HEK293 (cell line): Measurements from ENCODE around the gene ADCY7.

ENCODE experiments used
- CTCF ChIA-PET: fragments of 350-600 bp; formaldehyde crosslinking; extraction: SDS; loops from one replicate; lab custom pipeline; 2021; ENCODE audit warnings: antibody characterized with exemption; lab: Yijun Ruan, JAX
- POLR2A ChIA-PET: fragments of 300-600 bp; formaldehyde crosslinking; extraction: SDS; loops from one replicate; lab custom pipeline; 2020; ENCODE audit warnings: antibody characterized with exemption, inconsistent platforms; lab: Yijun Ruan, JAX
- H3K27ac ChIP-seq: fragments of 200-500 bp; sonication (Bioruptor generic); 2 replicates; pipeline ENCODE4 v1.5.1; 2014; ENCODE audit warnings: low read depth, low read length, control low read depth, inconsistent platforms; ENCODE audit errors: extremely low read depth
- H3K36me3 ChIP-seq, 2 experiments: fragments of 200-500 bp in 1 of 2; sonication (Bioruptor generic) in 1 of 2; 1 replicate in 1 of 2; 2 replicates in 1 of 2; pipeline ENCODE4 v1.5.1; 2014 to 2017; ENCODE audit warnings: inconsistent platforms in 2 of 2, low read length in 2 of 2; ENCODE audit not compliant: control insufficient read depth in 2 of 2, insufficient read depth in 1 of 2
- H3K4me1 ChIP-seq: fragments of 200-500 bp; sonication (Bioruptor generic); 2 replicates; pipeline ENCODE4 v1.5.1; 2014; ENCODE audit warnings: mild to moderate bottlenecking, low read length, inconsistent platforms; ENCODE audit not compliant: control insufficient read depth, insufficient read depth
- H3K4me3 ChIP-seq: 2 replicates; pipeline ENCODE4 v1.5.1; 2011; ENCODE audit warnings: low read depth, mild to moderate bottlenecking, control low read depth, low read length, moderate library complexity
- H3K9me3 ChIP-seq: fragments of 200-500 bp; sonication (Bioruptor generic); 2 replicates; pipeline ENCODE4 v1.5.1; 2014; ENCODE audit warnings: low read depth, low read length, inconsistent platforms; ENCODE audit not compliant: control insufficient read depth, insufficient read depth
- GLI2 ChIP-seq: fragments of 450-650 bp; formaldehyde crosslinking; IDR thresholded peaks from 2 replicates; pipeline ENCODE4; 2017; ENCODE audit warnings: missing biosample characterization, missing genetic modification characterization, low read depth, borderline replicate concordance
- GLIS1 ChIP-seq: fragments of 450-650 bp; formaldehyde crosslinking; IDR thresholded peaks from 2 replicates; pipeline ENCODE4 v1.5.1; 2016; ENCODE audit warnings: missing biosample characterization, missing genetic modification characterization
- ZIC2 ChIP-seq: fragments of 450-650 bp; formaldehyde crosslinking; IDR thresholded peaks from 2 replicates; pipeline ENCODE4 v1.5.1; 2016; ENCODE audit warnings: missing biosample characterization, missing genetic modification characterization
- ZNF10 ChIP-seq: fragments of 450-650 bp; formaldehyde crosslinking; IDR thresholded peaks from 2 replicates; pipeline ENCODE4 v1.5.1; 2017; ENCODE audit warnings: missing biosample characterization, missing genetic modification characterization
- ZNF174 ChIP-seq: fragments of 450-650 bp; formaldehyde crosslinking; IDR thresholded peaks from 2 replicates; pipeline ENCODE4 v1.5.0; 2017; ENCODE audit warnings: missing biosample characterization, mild to moderate bottlenecking, missing genetic modification characterization
- ZNF302 ChIP-seq: fragments of 450-650 bp; formaldehyde crosslinking; IDR thresholded peaks from 2 replicates; pipeline ENCODE4 v1.5.1; 2016; ENCODE audit warnings: missing biosample characterization, missing genetic modification characterization, low read depth
- ZNF335 ChIP-seq: fragments of 450-650 bp; formaldehyde crosslinking; conservative IDR thresholded peaks from 2 replicates; pipeline ENCODE4 v1.5.1; 2016; ENCODE audit warnings: missing biosample characterization, missing genetic modification characterization
- ZNF433 ChIP-seq: fragments of 450-650 bp; formaldehyde crosslinking; IDR thresholded peaks from 2 replicates; pipeline ENCODE4 v1.5.1; 2016; ENCODE audit warnings: missing biosample characterization, missing genetic modification characterization, low read depth
- ZNF48 ChIP-seq: fragments of 450-650 bp; formaldehyde crosslinking; IDR thresholded peaks from 2 replicates; pipeline ENCODE4 v1.5.1; 2016; ENCODE audit warnings: missing biosample characterization, missing genetic modification characterization
- ZNF521 ChIP-seq: fragments of 450-650 bp; formaldehyde crosslinking; IDR thresholded peaks from 2 replicates; pipeline ENCODE4 v1.5.1; 2017; ENCODE audit warnings: missing biosample characterization, mild to moderate bottlenecking, missing genetic modification characterization
- ZNF660 ChIP-seq: fragments of 450-650 bp; IDR thresholded peaks from 2 replicates; pipeline ENCODE4 v1.5.1; 2018; ENCODE audit warnings: missing biosample characterization, mild to moderate bottlenecking, missing genetic modification characterization
- ZNF792 ChIP-seq: fragments of 450-650 bp; formaldehyde crosslinking; IDR thresholded peaks from 2 replicates; pipeline ENCODE4 v1.5.1; 2016; ENCODE audit warnings: missing biosample characterization, missing genetic modification characterization
- TF ChIP-seq, protein P1 (sequence below): fragments of 450-650 bp; formaldehyde crosslinking; conservative IDR thresholded peaks from 2 replicates; pipeline ENCODE4 v1.5.1; 2016; ENCODE audit warnings: low read depth, missing biosample characterization, missing genetic modification characterization
- TF ChIP-seq, protein P2 (sequence below): fragments of 450-650 bp; formaldehyde crosslinking; IDR thresholded peaks from 2 replicates; pipeline ENCODE4 v1.5.1; 2016; ENCODE audit warnings: missing biosample characterization, missing genetic modification characterization
- TF ChIP-seq, protein P3 (sequence below): fragments of 450-650 bp; formaldehyde crosslinking; IDR thresholded peaks from 2 replicates; pipeline ENCODE4 v1.5.1; 2016; ENCODE audit warnings: missing biosample characterization, missing genetic modification characterization
- TF ChIP-seq, protein P4 (sequence below): fragments of 450-650 bp; formaldehyde crosslinking; IDR thresholded peaks from 2 replicates; pipeline ENCODE4 v1.5.1; 2016; ENCODE audit warnings: missing biosample characterization, missing genetic modification characterization, borderline replicate concordance
- TF ChIP-seq, protein P5 (sequence below): fragments of 450-650 bp; formaldehyde crosslinking; IDR thresholded peaks from 2 replicates; pipeline ENCODE4 v1.5.1; 2017; ENCODE audit warnings: missing biosample characterization, missing genetic modification characterization

ADCY7 gene

DNA sequence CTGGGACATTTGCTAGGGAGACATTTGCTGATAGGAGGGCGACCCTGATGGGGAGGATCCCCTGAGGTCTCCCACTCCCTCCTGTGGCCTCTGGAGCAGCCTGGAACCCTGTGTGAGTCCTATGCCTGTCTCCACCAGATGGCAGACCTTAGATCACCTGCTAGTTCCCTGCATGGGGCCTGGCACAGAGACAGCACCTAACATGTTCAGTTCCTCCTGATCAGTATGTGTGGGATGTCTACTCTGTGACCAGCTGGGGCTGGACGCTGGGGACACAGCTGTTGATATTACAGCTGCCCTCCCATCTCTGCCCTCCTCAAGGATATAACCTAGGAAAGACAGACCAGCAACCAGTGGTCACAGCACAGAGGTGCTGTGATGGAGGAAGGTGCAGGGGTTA is 1.1 kb upstream of the ADCY7 start:
- Histone ChIP-seq H3K4me1 (0 out of 2 replicates have a peak, but pooled peaks cover 3% of the 10 kb centered on the region), H3K27ac (no peak overlapping the region), H3K4me3 (no peak overlapping the region), H3K9me3 (no peaks in the 10 kb centered on the region), H3K36me3 (no peaks in the 10 kb centered on the region)
- POLR2A ChIA-PET: no interaction called here
- CTCF ChIA-PET: interaction anchor here (0.6 to 1.1 kb wide), 4 partner anchors 14 to 240 kb away, joined by 3 to 5 read pairs (median 3); partner anchors contain the start of gene CNEP1R1
- TF ChIP-seq ZNF335 (tag by site-specific recombination) (no peak), GLI2 (no peak), ZIC2 (tag by site-specific recombination) (peak; percentile 74), ZNF174 (tag by site-specific recombination) (no peak), ZNF433 (tag by site-specific recombination) (no peak), ZNF792 (tag by site-specific recombination) (no peak), GLIS1 (tag by site-specific recombination) (peak; percentile 66), ZNF660 (tag by site-specific recombination) (no peak), ZNF48 (tag by site-specific recombination) (no peak), ZNF302 (tag by site-specific recombination) (no peak), ZNF521 (no peak), ZNF10 (0 out of 2 replicates have a peak, but pooled peaks have one; percentile 15)
- TF ChIP-seq, protein P1, sequence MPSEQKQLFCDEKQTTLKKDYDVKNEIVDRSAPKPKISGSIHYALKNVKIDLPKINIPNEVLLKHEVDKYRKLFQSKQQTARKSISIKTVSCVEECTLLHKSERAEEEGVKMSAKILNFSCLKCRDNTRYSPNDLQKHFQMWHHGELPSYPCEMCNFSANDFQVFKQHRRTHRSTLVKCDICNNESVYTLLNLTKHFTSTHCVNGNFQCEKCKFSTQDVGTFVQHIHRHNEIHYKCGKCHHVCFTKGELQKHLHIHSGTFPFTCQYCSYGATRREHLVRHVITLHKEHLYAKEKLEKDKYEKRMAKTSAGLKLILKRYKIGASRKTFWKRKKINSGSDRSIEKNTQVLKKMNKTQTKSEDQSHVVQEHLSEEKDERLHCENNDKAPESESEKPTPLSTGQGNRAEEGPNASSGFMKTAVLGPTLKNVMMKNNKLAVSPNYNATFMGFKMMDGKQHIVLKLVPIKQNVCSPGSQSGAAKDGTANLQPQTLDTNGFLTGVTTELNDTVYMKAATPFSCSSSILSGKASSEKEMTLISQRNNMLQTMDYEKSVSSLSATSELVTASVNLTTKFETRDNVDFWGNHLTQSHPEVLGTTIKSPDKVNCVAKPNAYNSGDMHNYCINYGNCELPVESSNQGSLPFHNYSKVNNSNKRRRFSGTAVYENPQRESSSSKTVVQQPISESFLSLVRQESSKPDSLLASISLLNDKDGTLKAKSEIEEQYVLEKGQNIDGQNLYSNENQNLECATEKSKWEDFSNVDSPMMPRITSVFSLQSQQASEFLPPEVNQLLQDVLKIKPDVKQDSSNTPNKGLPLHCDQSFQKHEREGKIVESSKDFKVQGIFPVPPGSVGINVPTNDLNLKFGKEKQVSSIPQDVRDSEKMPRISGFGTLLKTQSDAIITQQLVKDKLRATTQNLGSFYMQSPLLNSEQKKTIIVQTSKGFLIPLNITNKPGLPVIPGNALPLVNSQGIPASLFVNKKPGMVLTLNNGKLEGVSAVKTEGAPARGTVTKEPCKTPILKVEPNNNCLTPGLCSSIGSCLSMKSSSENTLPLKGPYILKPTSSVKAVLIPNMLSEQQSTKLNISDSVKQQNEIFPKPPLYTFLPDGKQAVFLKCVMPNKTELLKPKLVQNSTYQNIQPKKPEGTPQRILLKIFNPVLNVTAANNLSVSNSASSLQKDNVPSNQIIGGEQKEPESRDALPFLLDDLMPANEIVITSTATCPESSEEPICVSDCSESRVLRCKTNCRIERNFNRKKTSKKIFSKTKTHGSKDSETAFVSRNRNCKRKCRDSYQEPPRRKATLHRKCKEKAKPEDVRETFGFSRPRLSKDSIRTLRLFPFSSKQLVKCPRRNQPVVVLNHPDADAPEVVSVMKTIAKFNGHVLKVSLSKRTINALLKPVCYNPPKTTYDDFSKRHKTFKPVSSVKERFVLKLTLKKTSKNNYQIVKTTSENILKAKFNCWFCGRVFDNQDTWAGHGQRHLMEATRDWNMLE: no peak
- TF ChIP-seq, protein P2, sequence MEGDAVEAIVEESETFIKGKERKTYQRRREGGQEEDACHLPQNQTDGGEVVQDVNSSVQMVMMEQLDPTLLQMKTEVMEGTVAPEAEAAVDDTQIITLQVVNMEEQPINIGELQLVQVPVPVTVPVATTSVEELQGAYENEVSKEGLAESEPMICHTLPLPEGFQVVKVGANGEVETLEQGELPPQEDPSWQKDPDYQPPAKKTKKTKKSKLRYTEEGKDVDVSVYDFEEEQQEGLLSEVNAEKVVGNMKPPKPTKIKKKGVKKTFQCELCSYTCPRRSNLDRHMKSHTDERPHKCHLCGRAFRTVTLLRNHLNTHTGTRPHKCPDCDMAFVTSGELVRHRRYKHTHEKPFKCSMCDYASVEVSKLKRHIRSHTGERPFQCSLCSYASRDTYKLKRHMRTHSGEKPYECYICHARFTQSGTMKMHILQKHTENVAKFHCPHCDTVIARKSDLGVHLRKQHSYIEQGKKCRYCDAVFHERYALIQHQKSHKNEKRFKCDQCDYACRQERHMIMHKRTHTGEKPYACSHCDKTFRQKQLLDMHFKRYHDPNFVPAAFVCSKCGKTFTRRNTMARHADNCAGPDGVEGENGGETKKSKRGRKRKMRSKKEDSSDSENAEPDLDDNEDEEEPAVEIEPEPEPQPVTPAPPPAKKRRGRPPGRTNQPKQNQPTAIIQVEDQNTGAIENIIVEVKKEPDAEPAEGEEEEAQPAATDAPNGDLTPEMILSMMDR (tag by site-specific recombination): peak; percentile 74
- TF ChIP-seq, protein P3, sequence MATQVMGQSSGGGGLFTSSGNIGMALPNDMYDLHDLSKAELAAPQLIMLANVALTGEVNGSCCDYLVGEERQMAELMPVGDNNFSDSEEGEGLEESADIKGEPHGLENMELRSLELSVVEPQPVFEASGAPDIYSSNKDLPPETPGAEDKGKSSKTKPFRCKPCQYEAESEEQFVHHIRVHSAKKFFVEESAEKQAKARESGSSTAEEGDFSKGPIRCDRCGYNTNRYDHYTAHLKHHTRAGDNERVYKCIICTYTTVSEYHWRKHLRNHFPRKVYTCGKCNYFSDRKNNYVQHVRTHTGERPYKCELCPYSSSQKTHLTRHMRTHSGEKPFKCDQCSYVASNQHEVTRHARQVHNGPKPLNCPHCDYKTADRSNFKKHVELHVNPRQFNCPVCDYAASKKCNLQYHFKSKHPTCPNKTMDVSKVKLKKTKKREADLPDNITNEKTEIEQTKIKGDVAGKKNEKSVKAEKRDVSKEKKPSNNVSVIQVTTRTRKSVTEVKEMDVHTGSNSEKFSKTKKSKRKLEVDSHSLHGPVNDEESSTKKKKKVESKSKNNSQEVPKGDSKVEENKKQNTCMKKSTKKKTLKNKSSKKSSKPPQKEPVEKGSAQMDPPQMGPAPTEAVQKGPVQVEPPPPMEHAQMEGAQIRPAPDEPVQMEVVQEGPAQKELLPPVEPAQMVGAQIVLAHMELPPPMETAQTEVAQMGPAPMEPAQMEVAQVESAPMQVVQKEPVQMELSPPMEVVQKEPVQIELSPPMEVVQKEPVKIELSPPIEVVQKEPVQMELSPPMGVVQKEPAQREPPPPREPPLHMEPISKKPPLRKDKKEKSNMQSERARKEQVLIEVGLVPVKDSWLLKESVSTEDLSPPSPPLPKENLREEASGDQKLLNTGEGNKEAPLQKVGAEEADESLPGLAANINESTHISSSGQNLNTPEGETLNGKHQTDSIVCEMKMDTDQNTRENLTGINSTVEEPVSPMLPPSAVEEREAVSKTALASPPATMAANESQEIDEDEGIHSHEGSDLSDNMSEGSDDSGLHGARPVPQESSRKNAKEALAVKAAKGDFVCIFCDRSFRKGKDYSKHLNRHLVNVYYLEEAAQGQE: no peak
- TF ChIP-seq, protein P4, sequence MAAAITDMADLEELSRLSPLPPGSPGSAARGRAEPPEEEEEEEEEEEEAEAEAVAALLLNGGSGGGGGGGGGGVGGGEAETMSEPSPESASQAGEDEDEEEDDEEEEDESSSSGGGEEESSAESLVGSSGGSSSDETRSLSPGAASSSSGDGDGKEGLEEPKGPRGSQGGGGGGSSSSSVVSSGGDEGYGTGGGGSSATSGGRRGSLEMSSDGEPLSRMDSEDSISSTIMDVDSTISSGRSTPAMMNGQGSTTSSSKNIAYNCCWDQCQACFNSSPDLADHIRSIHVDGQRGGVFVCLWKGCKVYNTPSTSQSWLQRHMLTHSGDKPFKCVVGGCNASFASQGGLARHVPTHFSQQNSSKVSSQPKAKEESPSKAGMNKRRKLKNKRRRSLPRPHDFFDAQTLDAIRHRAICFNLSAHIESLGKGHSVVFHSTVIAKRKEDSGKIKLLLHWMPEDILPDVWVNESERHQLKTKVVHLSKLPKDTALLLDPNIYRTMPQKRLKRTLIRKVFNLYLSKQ (tag by site-specific recombination): no peak
- TF ChIP-seq, protein P5, sequence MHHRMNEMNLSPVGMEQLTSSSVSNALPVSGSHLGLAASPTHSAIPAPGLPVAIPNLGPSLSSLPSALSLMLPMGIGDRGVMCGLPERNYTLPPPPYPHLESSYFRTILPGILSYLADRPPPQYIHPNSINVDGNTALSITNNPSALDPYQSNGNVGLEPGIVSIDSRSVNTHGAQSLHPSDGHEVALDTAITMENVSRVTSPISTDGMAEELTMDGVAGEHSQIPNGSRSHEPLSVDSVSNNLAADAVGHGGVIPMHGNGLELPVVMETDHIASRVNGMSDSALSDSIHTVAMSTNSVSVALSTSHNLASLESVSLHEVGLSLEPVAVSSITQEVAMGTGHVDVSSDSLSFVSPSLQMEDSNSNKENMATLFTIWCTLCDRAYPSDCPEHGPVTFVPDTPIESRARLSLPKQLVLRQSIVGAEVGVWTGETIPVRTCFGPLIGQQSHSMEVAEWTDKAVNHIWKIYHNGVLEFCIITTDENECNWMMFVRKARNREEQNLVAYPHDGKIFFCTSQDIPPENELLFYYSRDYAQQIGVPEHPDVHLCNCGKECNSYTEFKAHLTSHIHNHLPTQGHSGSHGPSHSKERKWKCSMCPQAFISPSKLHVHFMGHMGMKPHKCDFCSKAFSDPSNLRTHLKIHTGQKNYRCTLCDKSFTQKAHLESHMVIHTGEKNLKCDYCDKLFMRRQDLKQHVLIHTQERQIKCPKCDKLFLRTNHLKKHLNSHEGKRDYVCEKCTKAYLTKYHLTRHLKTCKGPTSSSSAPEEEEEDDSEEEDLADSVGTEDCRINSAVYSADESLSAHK (tag by site-specific recombination): no peak
